ENCODE measurements around the gene DNER.

Gene DNER

GRCh38 chr2:229454934-229455631 lies 259.3 kb downstream of the DNER start:
- Histone ChIP-seq H3K27ac (ENCODE audit: insufficient read depth, low read depth, low read length, poor library complexity, severe bottlenecking) (no peak overlapping the region), H3K4me1 (ENCODE audit: control insufficient read depth, insufficient read depth, low read length) (no peaks in the 10 kb centered on the region), H3K27me3 (ENCODE audit: control insufficient read depth, insufficient read depth, low read length, poor library complexity, severe bottlenecking) (no peaks in the 10 kb centered on the region), H3K9me3 (ENCODE audit: control insufficient read depth, low read length) (no peaks in the 10 kb centered on the region), H3K4me3 (ENCODE audit: insufficient read depth, low read depth, low read length) (no peak overlapping the region), H3K36me3 (ENCODE audit: control insufficient read depth, insufficient read depth, low read length) (no peaks in the 10 kb centered on the region)
- WGBS, 2 experiments: 92 to 93% methylated on average over 7 of the region's 7 CpGs

GRCh38 chr2:229453230-229453629 lies 261.1 kb downstream of the DNER start:
- no peak overlapping the region for H3K4me3 ChIP-seq (ENCODE audit: insufficient read depth, low read depth, low read length)
- no peaks in the 10 kb centered on the region for H3K27me3 ChIP-seq (ENCODE audit: control insufficient read depth, insufficient read depth, low read length, poor library complexity, severe bottlenecking)
- no peaks in the 10 kb centered on the region for H3K36me3 ChIP-seq (ENCODE audit: control insufficient read depth, insufficient read depth, low read length)
- no peaks in the 10 kb centered on the region for H3K4me1 ChIP-seq (ENCODE audit: control insufficient read depth, insufficient read depth, low read length)
- no peaks in the 10 kb centered on the region for H3K9me3 ChIP-seq (ENCODE audit: control insufficient read depth, low read length)
- H3K27ac ChIP-seq (ENCODE audit: insufficient read depth, low read depth, low read length, poor library complexity, severe bottlenecking): no peak overlapping the region

- WGBS, 2 experiments: 89 to 90% methylated on average over 2 to 3 of the region's 3 CpGs
- Histone ChIP-seq H3K27me3 (ENCODE audit: control insufficient read depth, insufficient read depth, low read length, poor library complexity, severe bottlenecking) (no peaks in the 10 kb centered on the region), H3K36me3 (ENCODE audit: control insufficient read depth, insufficient read depth, low read length) (no peaks in the 10 kb centered on the region), H3K4me1 (ENCODE audit: control insufficient read depth, insufficient read depth, low read length) (no peaks in the 10 kb centered on the region), H3K9me3 (ENCODE audit: control insufficient read depth, low read length) (no peaks in the 10 kb centered on the region), H3K27ac (ENCODE audit: insufficient read depth, low read depth, low read length, poor library complexity, severe bottlenecking) (no peak overlapping the region), H3K4me3 (ENCODE audit: insufficient read depth, low read depth, low read length) (no peak overlapping the region)
Observed at GRCh38 chr2:229451852-229452251, 262.5 kb downstream of the DNER start.

- Histone ChIP-seq H3K4me1 (ENCODE audit: control insufficient read depth, insufficient read depth, low read length) (no peaks in the 10 kb centered on the region), H3K27me3 (ENCODE audit: control insufficient read depth, insufficient read depth, low read length, poor library complexity, severe bottlenecking) (no peaks in the 10 kb centered on the region), H3K4me3 (ENCODE audit: insufficient read depth, low read depth, low read length) (no peak overlapping the region), H3K36me3 (ENCODE audit: control insufficient read depth, insufficient read depth, low read length) (no peaks in the 10 kb centered on the region), H3K9me3 (ENCODE audit: control insufficient read depth, low read length) (no peaks in the 10 kb centered on the region), H3K27ac (ENCODE audit: insufficient read depth, low read depth, low read length, poor library complexity, severe bottlenecking) (no peak overlapping the region)
- 92 to 93% methylated on average over 12 of the region's 12 CpGs for WGBS, 2 experiments
Observed at GRCh38 chr2:229447227-229447626, 267.1 kb downstream of the DNER start.

GRCh38 chr2:229446350-229446749 lies 268.0 kb downstream of the DNER start:
- H3K27ac ChIP-seq (ENCODE audit: insufficient read depth, low read depth, low read length, poor library complexity, severe bottlenecking): no peak overlapping the region
- no peaks in the 10 kb centered on the region for H3K27me3 ChIP-seq (ENCODE audit: control insufficient read depth, insufficient read depth, low read length, poor library complexity, severe bottlenecking)
- no peaks in the 10 kb centered on the region for H3K4me1 ChIP-seq (ENCODE audit: control insufficient read depth, insufficient read depth, low read length)
- no peak overlapping the region for H3K4me3 ChIP-seq (ENCODE audit: insufficient read depth, low read depth, low read length)
- 92 to 93% methylated on average over 6 of the region's 6 CpGs for WGBS, 2 experiments
- no peaks in the 10 kb centered on the region for H3K9me3 ChIP-seq (ENCODE audit: control insufficient read depth, low read length)
- H3K36me3 ChIP-seq (ENCODE audit: control insufficient read depth, insufficient read depth, low read length): no peaks in the 10 kb centered on the region

- Histone ChIP-seq H3K27ac (ENCODE audit: insufficient read depth, low read depth, low read length, poor library complexity, severe bottlenecking) (no peak overlapping the region), H3K4me1 (ENCODE audit: control insufficient read depth, insufficient read depth, low read length) (no peaks in the 10 kb centered on the region), H3K4me3 (ENCODE audit: insufficient read depth, low read depth, low read length) (no peak overlapping the region), H3K27me3 (ENCODE audit: control insufficient read depth, insufficient read depth, low read length, poor library complexity, severe bottlenecking) (no peaks in the 10 kb centered on the region), H3K36me3 (ENCODE audit: control insufficient read depth, insufficient read depth, low read length) (no peaks in the 10 kb centered on the region), H3K9me3 (ENCODE audit: control insufficient read depth, low read length) (no peaks in the 10 kb centered on the region)
- 91 to 93% methylated on average over 11 of the region's 11 CpGs for WGBS, 2 experiments
Observed at GRCh38 chr2:229445501-229446211, 268.7 kb downstream of the DNER start.

- no peak overlapping the region for H3K4me3 ChIP-seq (ENCODE audit: insufficient read depth, low read depth, low read length)
- whole genome bisulfite sequencing, 2 experiments: 90 to 92% methylated on average over 7 of the region's 7 CpGs
- H3K9me3 ChIP-seq (ENCODE audit: control insufficient read depth, low read length): no peaks in the 10 kb centered on the region
- no peaks in the 10 kb centered on the region for H3K4me1 ChIP-seq (ENCODE audit: control insufficient read depth, insufficient read depth, low read length)
- H3K27ac ChIP-seq (ENCODE audit: insufficient read depth, low read depth, low read length, poor library complexity, severe bottlenecking): no peak overlapping the region
- H3K27me3 ChIP-seq (ENCODE audit: control insufficient read depth, insufficient read depth, low read length, poor library complexity, severe bottlenecking): no peaks in the 10 kb centered on the region
- H3K36me3 ChIP-seq (ENCODE audit: control insufficient read depth, insufficient read depth, low read length): no peaks in the 10 kb centered on the region
Observed at GRCh38 chr2:229445019-229445418, 269.3 kb downstream of the DNER start.

- Histone ChIP-seq H3K27ac (ENCODE audit: insufficient read depth, low read depth, low read length, poor library complexity, severe bottlenecking) (no peak overlapping the region), H3K4me1 (ENCODE audit: control insufficient read depth, insufficient read depth, low read length) (no peaks in the 10 kb centered on the region), H3K27me3 (ENCODE audit: control insufficient read depth, insufficient read depth, low read length, poor library complexity, severe bottlenecking) (no peaks in the 10 kb centered on the region), H3K4me3 (ENCODE audit: insufficient read depth, low read depth, low read length) (no peak overlapping the region), H3K36me3 (ENCODE audit: control insufficient read depth, insufficient read depth, low read length) (no peaks in the 10 kb centered on the region), H3K9me3 (ENCODE audit: control insufficient read depth, low read length) (no peaks in the 10 kb centered on the region)
- WGBS, 2 experiments: 85% methylated on average over 13 of the region's 13 CpGs
Observed at GRCh38 chr2:229443546-229444268, 270.6 kb downstream of the DNER start.

GRCh38 chr2:229443141-229443540 lies 271.2 kb downstream of the DNER start:
- Histone ChIP-seq H3K4me1 (ENCODE audit: control insufficient read depth, insufficient read depth, low read length) (no peaks in the 10 kb centered on the region), H3K27ac (ENCODE audit: insufficient read depth, low read depth, low read length, poor library complexity, severe bottlenecking) (no peak overlapping the region), H3K9me3 (ENCODE audit: control insufficient read depth, low read length) (no peaks in the 10 kb centered on the region), H3K36me3 (ENCODE audit: control insufficient read depth, insufficient read depth, low read length) (no peaks in the 10 kb centered on the region), H3K4me3 (ENCODE audit: insufficient read depth, low read depth, low read length) (no peak overlapping the region), H3K27me3 (ENCODE audit: control insufficient read depth, insufficient read depth, low read length, poor library complexity, severe bottlenecking) (no peaks in the 10 kb centered on the region)
- 84 to 90% methylated on average over 3 of the region's 3 CpGs for WGBS, 2 experiments

GRCh38 chr2:229438430-229439159 lies 275.8 kb downstream of the DNER start:
- Histone ChIP-seq H3K36me3 (ENCODE audit: control insufficient read depth, insufficient read depth, low read length) (no peaks in the 10 kb centered on the region), H3K4me3 (ENCODE audit: insufficient read depth, low read depth, low read length) (no peak overlapping the region), H3K4me1 (ENCODE audit: control insufficient read depth, insufficient read depth, low read length) (no peaks in the 10 kb centered on the region), H3K27me3 (ENCODE audit: control insufficient read depth, insufficient read depth, low read length, poor library complexity, severe bottlenecking) (no peaks in the 10 kb centered on the region), H3K9me3 (ENCODE audit: control insufficient read depth, low read length) (no peaks in the 10 kb centered on the region), H3K27ac (ENCODE audit: insufficient read depth, low read depth, low read length, poor library complexity, severe bottlenecking) (no peak overlapping the region)
- 92 to 97% methylated on average over 5 to 6 of the region's 6 CpGs for WGBS, 2 experiments

All from ectodermal cell (in vitro differentiated cells).